Activated CD8-positive, alpha-beta memory T cell treated with anti-CD3 and anti-CD28 coated beads for 1 hour (primary cell): ENCODE data around the gene BHLHA15.

Experiments used
- DNase-seq, 2 donors: peaks; one replicate each; pipeline ENCODE4 v3.0.0-alpha.2; 2020; ENCODE audit warnings: low read depth in 1 of 2; ENCODE audit errors: extremely low read depth in 1 of 2

The BHLHA15 gene

DNA sequence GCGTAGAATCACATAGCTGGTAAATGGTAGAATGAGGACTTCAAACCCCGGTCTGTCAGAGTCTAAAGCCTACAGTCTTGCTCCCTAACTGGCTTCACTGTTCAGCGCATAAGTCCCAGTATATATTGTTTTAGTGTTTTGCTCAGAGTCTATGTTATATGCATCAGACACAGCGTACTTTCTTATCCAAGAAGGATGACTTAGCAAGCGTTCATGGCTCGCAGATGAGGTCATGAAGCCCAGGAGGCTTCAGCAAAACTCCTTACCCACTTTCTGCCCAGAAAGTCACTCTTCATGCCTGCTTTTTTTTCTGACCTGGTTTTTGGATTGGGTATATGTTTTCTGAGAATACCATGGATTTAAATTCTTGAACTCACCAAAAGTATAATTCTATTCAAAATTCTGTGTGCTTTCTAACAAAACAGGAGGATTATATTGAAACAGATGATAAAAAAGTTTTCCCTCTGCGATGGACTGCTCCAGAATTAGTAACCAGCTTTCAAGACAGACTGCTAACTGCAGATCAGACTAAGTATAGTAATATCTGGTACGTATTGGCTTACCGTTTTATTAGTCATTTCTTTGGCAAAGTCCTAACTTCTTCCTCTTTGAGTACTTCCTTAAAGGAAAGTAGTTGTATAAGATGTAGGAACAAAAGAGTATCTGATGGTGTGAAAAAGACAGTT lies 24.6 kb upstream of the BHLHA15 start:
- DNase-seq = no peak

DNA sequence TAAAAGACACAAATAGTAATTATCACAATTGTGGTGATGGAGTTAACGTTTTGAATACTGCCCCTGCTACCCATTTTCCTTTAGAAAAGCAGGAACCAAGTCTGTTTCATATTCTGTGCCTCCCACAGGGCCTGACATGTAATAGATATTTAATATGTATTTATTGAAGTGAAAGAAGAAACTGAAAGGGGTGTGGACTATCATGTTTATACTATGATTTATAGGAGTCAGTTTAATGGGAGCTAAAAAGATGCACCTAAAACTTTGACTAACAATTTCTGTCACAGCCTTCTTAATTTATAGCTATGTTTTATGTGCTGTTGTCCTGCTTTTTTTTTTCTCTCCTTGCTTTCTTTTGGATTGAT lies 24.1 kb upstream of the BHLHA15 start:
- no peak for DNase-seq

DNA sequence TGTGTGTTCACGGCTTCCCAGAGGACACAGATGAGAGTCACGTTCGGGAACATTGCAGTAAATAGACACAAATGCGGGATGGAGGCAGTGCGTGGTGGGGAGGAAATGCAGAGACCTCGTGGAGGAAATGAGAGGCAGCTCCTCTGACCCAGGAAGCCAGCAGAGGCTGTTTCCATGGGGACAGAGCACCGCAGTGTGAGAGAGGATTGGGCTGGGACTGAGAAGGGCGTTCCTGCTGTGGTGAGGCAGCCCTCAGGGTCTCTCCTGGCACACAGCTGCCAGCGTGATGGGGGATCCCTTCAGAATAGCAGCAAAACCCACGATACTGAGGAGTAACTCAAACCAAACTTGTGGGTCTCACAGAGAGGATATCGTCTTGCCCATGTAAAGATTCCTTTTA lies 21.7 kb upstream of the BHLHA15 start:
- DNase-seq = no peak

DNA sequence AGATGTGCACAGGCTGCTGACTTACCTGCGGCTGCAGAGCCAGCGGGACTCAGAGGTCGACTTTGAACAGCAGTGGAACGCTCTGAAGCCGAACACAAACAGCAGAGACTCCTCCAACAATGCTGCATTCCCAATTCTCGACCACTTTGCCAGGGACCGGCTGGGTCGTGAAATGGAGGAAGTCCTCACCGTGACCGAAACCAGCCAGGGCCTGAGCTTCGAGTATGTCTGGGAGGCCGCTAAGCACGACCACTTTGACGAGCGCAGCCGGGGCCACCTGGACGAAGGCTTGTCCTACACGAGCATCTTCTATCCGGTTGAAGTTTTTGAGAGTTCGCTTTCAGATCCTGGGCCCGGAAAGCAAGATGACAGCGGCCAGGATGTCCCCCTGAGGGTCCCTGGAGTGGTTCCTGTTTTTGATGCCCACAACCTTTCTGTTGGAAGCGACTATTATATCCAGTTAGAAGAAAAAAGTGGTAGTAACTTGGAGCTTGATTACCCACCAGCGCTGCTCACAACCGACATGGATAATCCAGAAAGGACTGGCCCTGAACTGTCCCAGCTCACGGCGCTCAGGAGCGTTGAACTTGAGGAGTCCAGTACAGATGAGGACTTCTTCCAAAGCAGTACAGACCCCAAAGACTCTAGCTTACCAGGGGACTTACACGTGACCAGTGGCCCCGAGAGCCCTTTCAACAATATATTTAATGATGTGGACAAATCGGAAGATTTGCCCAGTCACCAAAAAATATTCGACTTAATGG lies 19.4 kb upstream of the BHLHA15 start:
- DNase-seq = no peak

GRCh38 chr7:98192781-98193457 lies 18.3 kb upstream of the BHLHA15 start:
- no peak for DNase-seq

- DNase-seq = no peak
These were observed 17.6 kb upstream of the BHLHA15 start for GRCh38 chr7:98193474-98194180.

- no peak for DNase-seq
These were observed 17.1 kb upstream of the BHLHA15 start for GRCh38 chr7:98194186-98194585.

DNA sequence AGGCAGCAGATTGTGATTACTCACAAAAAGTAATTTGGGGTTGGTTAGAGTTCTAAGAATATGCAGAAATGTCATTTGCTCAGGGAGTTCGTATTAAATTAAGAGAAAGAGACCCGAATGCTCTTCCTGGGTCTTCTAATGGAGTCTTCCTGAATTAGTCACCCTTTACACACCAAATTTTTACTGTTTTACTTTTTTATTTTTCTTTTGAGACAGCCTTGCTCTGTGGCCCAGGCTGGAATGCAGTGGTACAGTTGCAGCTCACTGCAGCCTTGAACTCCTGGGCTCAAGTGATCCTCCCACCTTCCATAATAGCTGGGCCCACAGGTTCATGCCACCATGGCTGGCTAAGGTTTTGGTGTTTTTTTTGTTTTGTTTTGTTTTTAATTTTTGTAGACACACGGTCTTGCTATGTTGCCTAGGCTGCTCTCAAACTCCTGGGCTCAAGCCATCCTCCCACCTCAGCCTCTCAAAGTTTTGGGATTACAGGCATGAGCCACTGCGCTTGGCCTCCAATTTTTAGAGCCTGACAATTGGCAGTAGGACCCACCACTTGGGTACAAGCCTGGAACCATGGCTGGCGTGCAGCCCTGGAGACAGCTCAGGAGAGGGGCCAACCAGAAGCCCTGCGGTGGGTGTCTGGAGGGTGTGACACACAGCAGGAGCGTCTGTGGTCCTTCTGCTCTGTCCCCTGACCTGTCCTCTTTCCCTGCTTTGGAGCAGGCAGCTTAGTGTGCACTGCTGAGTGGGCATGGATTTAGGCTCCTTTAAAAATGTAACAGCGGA lies 16.4 kb upstream of the BHLHA15 start:
- DNase-seq = no peak

DNA sequence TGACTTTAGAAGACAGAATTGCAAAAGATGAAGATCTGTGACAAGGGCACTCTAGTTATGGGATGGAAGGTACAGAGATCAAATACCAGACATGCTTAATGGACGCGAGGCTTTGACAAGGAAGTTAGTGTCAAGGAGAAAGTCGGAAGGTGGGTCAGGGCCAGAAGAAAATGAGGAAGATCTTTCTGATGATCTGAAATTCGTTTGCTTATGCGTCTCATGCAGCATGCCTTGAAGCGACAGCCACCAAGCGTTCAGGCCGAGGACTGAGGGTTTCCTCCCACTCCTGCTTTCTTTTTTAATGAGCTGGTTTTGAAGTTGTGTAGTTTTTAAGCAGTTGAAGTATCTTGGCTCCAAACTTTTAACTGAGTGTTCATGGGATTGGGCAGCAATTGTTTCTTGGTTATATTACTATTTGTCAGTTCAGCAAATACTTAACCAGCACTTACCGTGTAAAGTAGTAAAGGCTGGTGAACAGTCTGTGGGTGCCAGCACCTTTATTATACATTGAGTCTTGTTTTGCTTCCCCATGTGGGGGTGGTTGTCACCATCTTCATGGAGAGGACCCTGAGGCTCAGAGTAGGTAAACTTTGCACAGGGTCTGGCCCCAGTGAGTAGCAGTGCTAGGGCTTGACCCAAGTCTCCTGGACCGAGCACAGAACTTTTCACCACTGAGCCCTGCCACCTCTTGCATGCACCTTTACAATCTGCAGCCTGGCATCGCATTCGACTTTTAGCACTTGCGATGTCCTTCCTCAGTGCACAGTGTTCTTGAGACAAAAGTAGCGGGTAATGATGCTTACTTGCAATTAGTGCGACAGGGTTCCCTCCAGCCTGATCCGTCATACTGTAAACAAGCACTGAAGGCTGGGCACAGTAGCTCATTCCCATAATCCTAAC lies 14.3 kb upstream of the BHLHA15 start:
- no peak for DNase-seq

- DNase-seq = no peak
These were observed 12.1 kb upstream of the BHLHA15 start for GRCh38 chr7:98199131-98199530.

- no peak for DNase-seq
These were observed 10.9 kb upstream of the BHLHA15 start for GRCh38 chr7:98200364-98200763.

- DNase-seq = peak; percentile 28 to 37
These were observed 8.7 kb upstream of the BHLHA15 start for GRCh38 chr7:98202367-98203195.

GRCh38 chr7:98203261-98203963 lies 7.8 kb upstream of the BHLHA15 start:
- no peak for DNase-seq

- DNase-seq = no peak
These were observed 7.2 kb upstream of the BHLHA15 start for GRCh38 chr7:98203964-98204605.

GRCh38 chr7:98204670-98205069 lies 6.6 kb upstream of the BHLHA15 start:
- DNase-seq = no peak

DNA sequence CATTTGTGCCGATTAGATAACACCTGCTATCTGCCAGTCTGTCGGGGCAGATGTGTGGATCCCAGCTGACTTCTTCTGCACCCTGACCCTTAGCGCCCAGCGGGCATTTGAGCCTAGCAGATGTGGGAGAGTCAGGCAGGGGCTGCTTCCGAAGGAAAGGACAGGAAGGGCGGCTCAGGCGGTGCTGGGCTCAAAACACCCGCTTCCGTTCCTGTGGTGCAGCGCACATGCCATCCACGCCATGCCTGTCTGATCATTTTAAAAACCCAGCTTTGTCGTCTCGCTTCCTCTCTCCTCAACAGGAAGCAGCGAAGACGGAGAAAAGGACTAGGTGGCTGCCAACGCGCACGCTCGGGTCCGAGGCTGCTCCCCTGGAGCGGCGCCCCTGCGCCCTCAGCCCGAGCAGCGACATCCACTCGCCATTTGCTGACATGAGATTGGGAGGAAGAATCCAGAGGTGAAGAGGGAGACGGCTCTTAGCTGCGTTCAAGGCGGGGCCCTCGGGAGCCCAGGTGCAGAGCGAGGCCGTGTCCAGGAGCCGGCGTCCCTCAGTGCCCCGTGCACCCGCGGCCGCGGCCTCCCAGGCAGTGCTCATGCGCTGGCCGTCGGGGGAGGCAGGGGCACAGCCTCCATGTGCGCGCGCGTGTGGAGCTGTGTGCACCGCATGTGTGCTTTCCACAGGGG lies 5.9 kb upstream of the BHLHA15 start:
- DNase-seq = no peak
